Activated CD4-positive, CD25-positive, alpha-beta regulatory T cell treated with anti-CD3 and anti-CD28 coated beads, Interleukin-2, amount 50 U/mL, for 24 hours (primary cell): ENCODE results near the gene N4BP3.

Experiments used
- ATAC-seq, 2 donors: fragments of 150-1000 bp; cut with Tn5 transposase; one replicate each; pipeline ENCODE4 v1.10.0; 2021; ENCODE audit warnings: mild to moderate bottlenecking in 1 of 2, moderate library complexity in 1 of 2

The N4BP3 gene

GRCh38 chr5:178104492-178104891 is 8.8 kb upstream of the N4BP3 start:
- ATAC-seq = no peak

DNA sequence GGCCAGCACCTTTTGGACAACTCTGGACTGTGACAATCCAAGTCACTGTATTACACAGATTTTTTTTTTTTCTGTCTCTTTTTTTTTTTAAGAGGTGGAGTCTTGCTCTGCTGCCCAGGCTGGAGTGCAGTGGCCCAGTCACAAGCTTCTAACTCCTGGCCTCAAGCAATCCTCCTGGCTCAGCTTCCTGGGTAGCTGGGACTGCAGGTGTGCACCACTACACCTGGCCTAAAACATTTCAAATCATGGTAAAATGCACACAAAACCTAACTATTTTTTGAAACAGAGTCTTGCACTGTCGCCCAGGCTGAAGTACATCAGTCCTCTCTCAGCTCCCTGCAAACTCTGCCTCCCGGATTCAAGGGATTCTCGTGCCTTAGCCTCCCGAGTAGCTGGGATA is 7.2 kb upstream of the N4BP3 start:
- ATAC-seq = no peak

- peak in 1 of 2 donors; percentile 20 for ATAC-seq
These were observed 6.6 kb upstream of the N4BP3 start for GRCh38 chr5:178106556-178107239.

DNA sequence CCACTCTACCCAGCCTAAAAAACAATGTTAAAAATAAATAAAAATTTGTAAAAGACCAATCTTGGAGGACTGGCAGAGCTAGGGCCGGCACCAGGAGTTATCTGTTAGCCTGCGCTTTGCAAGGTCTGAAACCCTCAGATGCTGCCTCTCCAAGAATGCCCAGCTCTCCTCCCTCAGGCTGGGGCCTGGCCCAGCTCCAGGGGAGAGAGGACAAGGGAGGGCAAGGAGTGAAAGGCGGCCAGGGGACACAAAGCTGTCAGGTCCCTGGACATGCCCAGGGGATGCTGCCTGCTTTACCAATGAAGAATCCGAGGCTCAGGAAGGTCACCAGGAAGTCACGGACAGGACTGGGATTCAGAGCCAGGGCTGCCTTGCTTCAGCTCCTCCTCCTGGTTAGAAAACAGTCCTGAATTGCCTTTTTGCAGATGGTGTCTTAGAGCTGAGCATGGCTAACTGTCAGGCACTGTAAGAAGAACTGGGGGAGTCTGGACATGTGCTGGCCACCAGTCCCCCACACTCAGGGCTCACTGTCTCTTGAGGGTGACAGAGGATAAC is 5.5 kb upstream of the N4BP3 start:
- no peak for ATAC-seq

GRCh38 chr5:178108446-178108845 is 4.9 kb upstream of the N4BP3 start:
- ATAC-seq = no peak

GRCh38 chr5:178108966-178109365 is 4.4 kb upstream of the N4BP3 start:
- no peak for ATAC-seq

DNA sequence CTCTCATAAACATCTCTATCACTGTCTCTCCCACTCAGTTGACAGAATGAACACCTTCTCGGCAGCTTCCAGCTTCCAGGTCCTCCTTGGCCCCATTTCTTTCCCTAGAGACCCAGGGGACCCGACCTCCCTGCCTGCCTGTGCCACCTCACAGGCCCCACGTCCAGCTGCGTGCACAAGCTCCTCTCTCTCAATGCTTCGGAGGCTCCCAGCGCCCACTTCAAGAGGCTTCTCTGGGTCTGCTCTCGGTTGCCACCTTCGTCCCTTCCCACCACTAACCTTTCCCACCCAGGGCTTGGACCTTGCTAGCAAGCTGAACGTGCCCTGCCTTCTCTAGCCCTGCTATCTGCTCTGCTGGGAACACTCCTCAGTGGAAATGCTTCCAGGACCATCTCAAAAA is 2.8 kb upstream of the N4BP3 start:
- ATAC-seq = no peak

DNA sequence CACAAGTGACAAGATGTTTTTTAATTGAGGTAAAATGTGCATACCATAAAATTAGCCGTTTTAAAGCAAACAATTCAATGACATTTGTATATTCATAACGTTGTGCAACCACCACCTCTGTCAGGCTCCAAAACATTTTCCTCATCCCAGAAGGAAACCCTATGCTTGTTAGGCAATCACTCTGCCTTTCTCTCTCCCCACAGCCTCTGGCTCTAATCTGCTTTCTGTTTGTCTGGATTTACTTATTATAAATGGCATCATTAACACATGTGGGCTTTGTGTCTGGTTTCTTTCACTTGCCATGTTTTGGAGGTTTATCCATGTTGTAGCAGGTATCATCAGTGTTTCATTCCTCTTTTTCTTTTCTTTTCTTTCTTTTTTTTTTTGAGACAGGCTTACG is 1.4 kb upstream of the N4BP3 start:
- no peak for ATAC-seq

- no peak for ATAC-seq
These were observed 787 bp upstream of the N4BP3 start for GRCh38 chr5:178112545-178112944.

GRCh38 chr5:178113841-178114324 is 551 bp downstream of the N4BP3 start:
- no peak for ATAC-seq

DNA sequence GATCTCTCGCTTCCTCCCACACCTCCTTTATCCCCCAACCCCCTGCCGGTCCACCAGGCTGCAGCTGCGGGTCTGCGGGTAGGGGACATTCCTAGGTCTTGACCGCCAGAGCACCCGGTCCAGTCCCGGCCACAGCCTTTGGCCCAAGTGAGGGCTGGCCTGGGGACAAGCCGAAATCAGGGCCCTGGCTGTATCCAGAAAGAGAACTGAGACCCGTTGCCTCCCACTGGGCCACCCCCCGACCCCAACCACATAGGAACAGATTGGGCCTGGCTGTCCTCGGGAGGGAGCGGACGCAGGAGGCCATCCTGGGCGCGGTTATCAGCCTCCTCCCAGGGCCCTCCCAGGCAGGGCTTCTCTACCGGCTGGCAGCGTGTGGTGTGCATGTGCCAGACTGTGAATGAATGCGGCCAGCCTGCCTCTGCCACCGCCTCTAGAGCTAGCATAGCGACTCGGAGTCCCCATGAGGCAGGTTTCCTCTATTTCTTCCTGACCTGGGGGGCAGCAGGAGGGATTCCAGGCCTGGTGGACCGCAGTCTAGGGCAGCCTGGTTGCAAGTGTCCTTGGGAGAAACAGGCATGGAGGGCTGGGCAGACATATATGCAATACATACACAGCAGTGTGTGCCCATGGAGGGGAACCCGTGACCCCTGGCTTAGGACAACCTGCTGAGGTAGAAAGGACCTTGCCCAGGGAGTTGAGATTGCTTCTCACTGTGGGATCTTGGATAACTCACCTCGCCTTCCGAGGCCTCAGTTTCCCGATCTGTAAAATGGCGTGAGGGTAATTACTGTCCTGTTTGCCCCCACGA is 1.2 kb downstream of the N4BP3 start:
- peak; percentile 28 to 40 for ATAC-seq

DNA sequence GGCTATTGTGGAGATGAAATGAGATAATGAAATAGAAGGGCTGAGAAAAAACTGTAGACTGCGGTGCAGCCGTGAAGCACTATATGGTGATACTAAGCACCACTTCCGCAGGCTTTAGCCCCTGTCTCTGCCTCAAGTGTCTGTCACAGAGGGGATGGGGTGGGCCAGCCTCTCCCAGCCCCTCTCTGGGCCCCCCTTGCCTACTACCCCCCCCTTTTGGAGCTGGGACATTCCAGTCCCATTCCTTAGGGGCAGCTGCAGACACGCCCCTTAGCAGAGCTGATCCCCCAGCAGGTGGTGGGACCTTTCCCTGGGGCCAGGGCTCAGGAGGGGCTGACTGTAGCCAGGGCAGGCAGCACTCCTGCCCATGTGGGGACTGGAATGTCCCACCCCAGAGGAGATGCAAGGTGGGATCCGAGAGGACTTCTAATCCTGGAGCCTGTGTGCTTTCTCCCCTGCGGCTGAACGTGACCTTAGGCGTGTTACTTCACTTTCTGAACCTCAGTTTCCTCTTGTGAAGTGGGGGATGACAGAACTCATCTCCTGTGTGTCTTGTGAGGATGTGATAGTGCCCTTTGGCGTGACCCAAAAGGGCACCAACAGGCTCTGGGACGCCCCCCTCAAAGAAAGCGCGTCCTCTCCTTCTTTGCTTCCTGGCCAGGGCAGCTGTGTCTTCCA is 1.9 kb downstream of the N4BP3 start:
- no peak for ATAC-seq

- ATAC-seq = no peak
These were observed 2.4 kb downstream of the N4BP3 start for GRCh38 chr5:178115814-178116142.

- peak; percentile 34 to 39 for ATAC-seq
These were observed 3.0 kb downstream of the N4BP3 start for GRCh38 chr5:178116143-178116885.

GRCh38 chr5:178117923-178118701 is 4.8 kb downstream of the N4BP3 start:
- ATAC-seq = no peak

DNA sequence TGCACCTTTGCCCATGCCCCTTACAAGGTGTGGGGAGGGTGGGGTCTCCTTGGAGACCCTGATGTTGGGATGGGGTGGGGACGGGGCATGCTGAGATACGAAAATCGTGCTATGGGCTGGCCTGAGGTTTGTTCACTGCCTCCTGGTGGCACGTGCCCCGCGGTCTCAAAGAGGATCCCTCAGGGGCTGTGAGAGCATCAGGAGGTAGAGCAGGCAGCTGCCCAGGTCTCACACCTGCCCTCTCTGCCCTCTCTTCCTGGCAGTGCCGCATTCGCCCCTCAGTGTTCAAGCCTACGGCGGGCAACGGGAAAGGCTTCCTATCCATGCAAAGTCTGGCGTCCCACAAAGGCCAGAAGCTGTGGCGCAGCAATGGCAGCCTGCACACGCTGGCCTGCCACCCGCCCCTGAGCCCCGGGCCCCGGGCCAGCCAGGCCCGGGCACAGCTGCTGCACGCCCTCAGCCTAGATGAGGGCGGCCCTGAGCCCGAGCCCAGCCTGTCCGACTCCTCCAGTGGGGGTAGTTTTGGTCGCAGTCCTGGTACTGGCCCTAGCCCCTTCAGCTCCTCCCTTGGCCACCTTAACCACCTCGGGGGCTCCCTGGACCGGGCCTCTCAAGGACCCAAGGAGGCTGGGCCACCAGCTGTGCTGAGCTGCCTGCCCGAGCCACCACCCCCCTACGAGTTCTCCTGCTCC is 6.7 kb downstream of the N4BP3 start:
- ATAC-seq = no peak

- peak; percentile 81 to 87 for ATAC-seq
These were observed 7.5 kb downstream of the N4BP3 start for GRCh38 chr5:178120607-178121357.

DNA sequence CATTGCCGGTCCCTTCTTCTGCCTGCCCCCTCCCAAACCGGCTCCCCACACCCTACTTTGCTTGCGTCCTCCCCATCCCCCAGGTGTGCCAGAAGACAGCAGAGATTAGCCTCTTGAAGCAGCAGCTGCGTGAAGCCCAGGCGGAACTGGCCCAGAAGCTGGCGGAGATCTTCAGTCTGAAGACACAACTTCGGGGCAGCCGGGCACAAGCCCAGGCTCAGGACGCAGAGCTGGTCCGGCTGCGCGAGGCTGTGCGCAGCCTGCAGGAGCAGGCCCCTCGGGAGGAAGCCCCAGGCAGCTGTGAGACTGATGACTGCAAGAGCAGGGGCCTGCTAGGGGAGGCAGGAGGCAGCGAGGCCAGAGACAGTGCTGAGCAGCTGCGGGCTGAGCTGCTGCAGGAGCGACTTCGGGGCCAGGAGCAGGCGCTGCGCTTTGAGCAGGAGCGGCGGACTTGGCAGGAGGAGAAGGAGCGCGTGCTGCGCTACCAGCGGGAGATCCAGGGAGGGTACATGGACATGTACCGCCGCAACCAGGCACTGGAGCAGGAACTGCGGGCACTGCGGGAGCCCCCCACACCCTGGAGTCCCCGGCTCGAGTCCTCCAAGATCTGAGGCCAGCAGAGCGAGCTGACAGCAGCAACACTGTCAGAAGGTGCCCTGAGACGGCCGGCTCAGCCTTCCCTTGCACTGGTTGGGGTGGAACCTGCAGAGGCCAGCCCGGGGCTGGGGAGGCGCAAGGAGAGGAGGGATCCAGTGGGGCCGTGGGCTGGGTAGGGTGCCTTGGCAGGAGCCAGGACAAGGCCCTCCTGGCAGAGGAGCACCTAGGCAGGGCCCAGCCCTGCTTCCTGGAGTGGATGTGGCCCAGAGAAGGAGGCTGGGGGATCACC is 8.3 kb downstream of the N4BP3 start:
- ATAC-seq = no peak

- no peak for ATAC-seq
These were observed 9.0 kb downstream of the N4BP3 start for GRCh38 chr5:178122346-178122745.
